Measurements from ENCODE around the gene PHLPP1.

DNA sequence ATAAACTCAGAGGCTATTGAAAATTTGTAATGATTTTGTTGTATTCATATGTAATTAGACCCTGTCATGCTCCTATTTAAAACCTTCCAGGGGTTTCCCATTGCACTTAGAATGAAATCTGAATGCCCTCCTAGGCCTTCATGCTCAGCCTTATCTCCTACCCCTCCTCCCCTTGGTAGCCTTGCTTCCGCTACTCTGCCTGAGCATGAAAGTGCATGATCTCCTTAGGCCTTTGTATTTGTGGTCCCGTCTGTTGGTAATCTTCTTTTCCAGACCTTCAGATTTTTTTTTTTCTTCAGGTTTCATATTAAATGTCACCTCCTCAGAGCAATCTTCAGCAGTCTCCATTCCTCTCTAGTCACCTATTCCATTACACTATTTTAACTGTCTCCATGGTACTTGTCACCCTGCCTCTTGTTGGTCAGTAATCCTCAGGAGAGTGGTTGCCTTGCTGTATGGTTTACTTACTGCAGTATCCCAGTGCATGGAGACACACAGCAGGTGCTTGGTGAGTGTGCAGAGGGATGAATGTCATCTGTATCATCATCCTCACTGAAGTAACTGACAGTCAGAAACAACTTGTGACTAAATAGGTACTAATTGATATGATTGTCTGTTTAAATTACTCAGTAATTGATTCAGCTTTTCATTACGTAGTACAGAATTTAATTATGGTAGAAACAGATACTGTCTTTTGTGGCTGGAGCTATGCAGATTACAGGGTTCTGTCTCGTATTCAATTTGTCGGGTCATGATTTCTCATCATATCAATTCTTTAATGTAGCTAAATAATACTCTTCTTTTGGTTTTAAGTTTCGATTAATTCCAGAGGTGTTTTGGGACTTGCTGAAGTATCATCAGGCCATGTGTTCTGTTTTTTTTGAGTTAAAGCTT is 63.9 kb downstream of the PHLPP1 start:
- TF ChIP-seq CTCF (IDR thresholded peaks at IDR 0.05 in 2 of 3, conservative IDR thresholded peaks at IDR 0.05 in 1 of 3; ENCODE audit: insufficient read depth in 2 of 3, low read depth in 1 of 3, low read length in 3 of 3): no peak
- TF ChIP-seq, protein P1, sequence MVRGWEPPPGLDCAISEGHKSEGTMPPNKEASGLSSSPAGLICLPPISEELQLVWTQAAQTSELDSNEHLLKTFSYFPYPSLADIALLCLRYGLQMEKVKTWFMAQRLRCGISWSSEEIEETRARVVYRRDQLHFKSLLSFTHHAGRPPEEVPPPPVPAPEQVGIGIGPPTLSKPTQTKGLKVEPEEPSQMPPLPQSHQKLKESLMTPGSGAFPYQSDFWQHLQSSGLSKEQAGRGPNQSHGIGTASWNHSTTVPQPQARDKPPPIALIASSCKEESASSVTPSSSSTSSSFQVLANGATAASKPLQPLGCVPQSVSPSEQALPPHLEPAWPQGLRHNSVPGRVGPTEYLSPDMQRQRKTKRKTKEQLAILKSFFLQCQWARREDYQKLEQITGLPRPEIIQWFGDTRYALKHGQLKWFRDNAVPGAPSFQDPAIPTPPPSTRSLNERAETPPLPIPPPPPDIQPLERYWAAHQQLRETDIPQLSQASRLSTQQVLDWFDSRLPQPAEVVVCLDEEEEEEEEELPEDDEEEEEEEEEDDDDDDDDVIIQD (CRISPR knock-in tag; IDR thresholded peaks at IDR 0.05): no peak
- no peak; the same call in 1 of the 2 replicates for TF ChIP-seq VEZF1 (CRISPR knock-in tag; IDR thresholded peaks at IDR 0.05)
- TF ChIP-seq ZBTB33 (CRISPR knock-in tag; IDR thresholded peaks at IDR 0.05): no peak
- TF ChIP-seq CCAR2 (IDR thresholded peaks at IDR 0.05; ENCODE audit: low read depth, low read length): no peak
- TF ChIP-seq EP300 (IDR thresholded peaks at IDR 0.05; ENCODE audit: low read length): no peak
- TF ChIP-seq, protein P2, sequence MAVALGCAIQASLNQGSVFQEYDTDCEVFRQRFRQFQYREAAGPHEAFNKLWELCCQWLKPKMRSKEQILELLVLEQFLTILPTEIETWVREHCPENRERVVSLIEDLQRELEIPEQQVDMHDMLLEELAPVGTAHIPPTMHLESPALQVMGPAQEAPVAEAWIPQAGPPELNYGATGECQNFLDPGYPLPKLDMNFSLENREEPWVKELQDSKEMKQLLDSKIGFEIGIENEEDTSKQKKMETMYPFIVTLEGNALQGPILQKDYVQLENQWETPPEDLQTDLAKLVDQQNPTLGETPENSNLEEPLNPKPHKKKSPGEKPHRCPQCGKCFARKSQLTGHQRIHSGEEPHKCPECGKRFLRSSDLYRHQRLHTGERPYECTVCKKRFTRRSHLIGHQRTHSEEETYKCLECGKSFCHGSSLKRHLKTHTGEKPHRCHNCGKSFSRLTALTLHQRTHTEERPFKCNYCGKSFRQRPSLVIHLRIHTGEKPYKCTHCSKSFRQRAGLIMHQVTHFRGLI (CRISPR knock-in tag; IDR thresholded peaks at IDR 0.05): no peak
- no peak for TF ChIP-seq PCBP1 (IDR thresholded peaks at IDR 0.05; ENCODE audit: low read depth, low read length, poor library complexity, severe bottlenecking)
- no peak for TF ChIP-seq TCF7L2 (IDR thresholded peaks at IDR 0.05; ENCODE audit: low read depth, low read length)
- no peak for TF ChIP-seq CBFB (CRISPR knock-in tag; IDR thresholded peaks at IDR 0.05)
- TF ChIP-seq, protein P3, sequence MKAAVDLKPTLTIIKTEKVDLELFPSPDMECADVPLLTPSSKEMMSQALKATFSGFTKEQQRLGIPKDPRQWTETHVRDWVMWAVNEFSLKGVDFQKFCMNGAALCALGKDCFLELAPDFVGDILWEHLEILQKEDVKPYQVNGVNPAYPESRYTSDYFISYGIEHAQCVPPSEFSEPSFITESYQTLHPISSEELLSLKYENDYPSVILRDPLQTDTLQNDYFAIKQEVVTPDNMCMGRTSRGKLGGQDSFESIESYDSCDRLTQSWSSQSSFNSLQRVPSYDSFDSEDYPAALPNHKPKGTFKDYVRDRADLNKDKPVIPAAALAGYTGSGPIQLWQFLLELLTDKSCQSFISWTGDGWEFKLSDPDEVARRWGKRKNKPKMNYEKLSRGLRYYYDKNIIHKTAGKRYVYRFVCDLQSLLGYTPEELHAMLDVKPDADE (conservative IDR thresholded peaks at IDR 0.05; ENCODE audit: control insufficient read depth, low read depth, low read length): no peak
- TF ChIP-seq OTX1 (CRISPR knock-in tag; IDR thresholded peaks at IDR 0.05): no peak
- TF ChIP-seq TSHZ1 (CRISPR knock-in tag; IDR thresholded peaks at IDR 0.05): no peak
- TF ChIP-seq GATAD2B (IDR thresholded peaks at IDR 0.05; ENCODE audit: borderline replicate concordance): no peak
